Astrocyte (in vitro differentiated cells and primary cell): ENCODE results near the gene FUT1. TPM values are rescaled to one million over a fixed set of nuclear protein-coding genes. Genes with fewer than 3 reads are reported as not detected.

Experiments used
- DNase-seq: peaks from one replicate; pipeline ENCODE4 v3.0.0-alpha.2; 2010; ENCODE audit warnings: low read depth
- FAIRE-seq: peaks from 2 replicates; lab custom pipeline; 2011; peaks lifted over from hg19 to GRCh38; lab: Jason Lieb, UNC
- H2AFZ ChIP-seq: 2 replicates; pipeline ENCODE4 v1.6.0; 2012; ENCODE audit warnings: low read depth, low read length, inconsistent platforms
- H3K27ac ChIP-seq: 2 replicates; pipeline ENCODE4 v1.5.1; 2011; ENCODE audit warnings: low read depth, low read length, inconsistent platforms
- H3K27me3 ChIP-seq: 2 replicates; pipeline ENCODE4 v1.6.0; 2011; ENCODE audit warnings: low read length, inconsistent platforms; ENCODE audit not compliant: insufficient read depth
- H3K36me3 ChIP-seq: 2 replicates; pipeline ENCODE4 v1.5.1; 2011; ENCODE audit warnings: low read length, inconsistent platforms; ENCODE audit not compliant: insufficient read depth
- H3K4me1 ChIP-seq: 2 replicates; pipeline ENCODE4 v1.5.1; 2011; ENCODE audit warnings: low read length, inconsistent platforms; ENCODE audit not compliant: insufficient read depth
- H3K4me2 ChIP-seq: 2 replicates; pipeline ENCODE4 v1.6.0; 2012; ENCODE audit warnings: low read length, inconsistent platforms
- H3K4me3 ChIP-seq: 2 replicates; pipeline ENCODE4 v1.5.1; 2011; ENCODE audit warnings: low read depth, mild to moderate bottlenecking, low read length, inconsistent platforms; ENCODE audit not compliant: insufficient read depth
- H3K79me2 ChIP-seq: 2 replicates; pipeline ENCODE4 v1.6.0; 2012; ENCODE audit warnings: mild to moderate bottlenecking, low read length, inconsistent platforms; ENCODE audit not compliant: insufficient read depth
- H3K9ac ChIP-seq: 2 replicates; pipeline ENCODE4 v1.6.0; 2012; ENCODE audit warnings: mild to moderate bottlenecking, low read length, inconsistent platforms
- H3K9me3 ChIP-seq: 2 replicates; pipeline ENCODE4 v1.5.1; 2012; ENCODE audit warnings: low read depth, mild to moderate bottlenecking, low read length, inconsistent platforms; ENCODE audit not compliant: insufficient read depth
- H4K20me1 ChIP-seq: 2 replicates; pipeline ENCODE4 v1.6.0; 2012; ENCODE audit warnings: low read length, inconsistent platforms; ENCODE audit not compliant: insufficient read depth
- H3K27ac Mint-ChIP-seq: one replicate; pipeline ENCODE4 v1.8.0; 2021; ENCODE audit warnings: mild to moderate bottlenecking, mixed read lengths; ENCODE audit not compliant: unreplicated experiment
- H3K27me3 Mint-ChIP-seq: one replicate; pipeline ENCODE4 v1.8.0; 2021; ENCODE audit warnings: low read depth, mixed read lengths; ENCODE audit not compliant: unreplicated experiment
- H3K36me3 Mint-ChIP-seq: one replicate; pipeline ENCODE4 v1.8.0; 2021; ENCODE audit warnings: low read depth, mixed read lengths; ENCODE audit not compliant: unreplicated experiment
- H3K4me1 Mint-ChIP-seq: one replicate; pipeline ENCODE4 v1.8.0; 2021; ENCODE audit warnings: low read depth, mixed read lengths; ENCODE audit not compliant: unreplicated experiment
- H3K4me3 Mint-ChIP-seq: one replicate; pipeline ENCODE4 v1.8.0; 2021; ENCODE audit warnings: mild to moderate bottlenecking, moderate library complexity, mixed read lengths; ENCODE audit not compliant: unreplicated experiment
- H3K9me3 Mint-ChIP-seq: one replicate; pipeline ENCODE4 v1.8.0; 2021; ENCODE audit warnings: mild to moderate bottlenecking, mixed read lengths; ENCODE audit not compliant: unreplicated experiment
- EZH2 ChIP-seq: IDR thresholded peaks from 2 replicates; pipeline ENCODE4 v1.6.1; 2012; ENCODE audit warnings: mild to moderate bottlenecking, low read length, inconsistent platforms; ENCODE audit not compliant: insufficient read depth
- total RNA-seq: library from RNA; stranded (reverse); gene quantifications from 2 replicates; pipeline ENCODE4 v1.2.1, GENCODE V29; 2021
- TF ChIP-seq, protein P1 (sequence below): IDR thresholded peaks from 2 replicates; pipeline ENCODE4 v1.5.1; 2011; ENCODE audit warnings: low read depth, mild to moderate bottlenecking, inconsistent platforms, low read length, moderate library complexity; ENCODE audit not compliant: insufficient read depth

FUT1 gene
- total RNA-seq, 1 donor from 2014 or later = 0.91 TPM

DNA sequence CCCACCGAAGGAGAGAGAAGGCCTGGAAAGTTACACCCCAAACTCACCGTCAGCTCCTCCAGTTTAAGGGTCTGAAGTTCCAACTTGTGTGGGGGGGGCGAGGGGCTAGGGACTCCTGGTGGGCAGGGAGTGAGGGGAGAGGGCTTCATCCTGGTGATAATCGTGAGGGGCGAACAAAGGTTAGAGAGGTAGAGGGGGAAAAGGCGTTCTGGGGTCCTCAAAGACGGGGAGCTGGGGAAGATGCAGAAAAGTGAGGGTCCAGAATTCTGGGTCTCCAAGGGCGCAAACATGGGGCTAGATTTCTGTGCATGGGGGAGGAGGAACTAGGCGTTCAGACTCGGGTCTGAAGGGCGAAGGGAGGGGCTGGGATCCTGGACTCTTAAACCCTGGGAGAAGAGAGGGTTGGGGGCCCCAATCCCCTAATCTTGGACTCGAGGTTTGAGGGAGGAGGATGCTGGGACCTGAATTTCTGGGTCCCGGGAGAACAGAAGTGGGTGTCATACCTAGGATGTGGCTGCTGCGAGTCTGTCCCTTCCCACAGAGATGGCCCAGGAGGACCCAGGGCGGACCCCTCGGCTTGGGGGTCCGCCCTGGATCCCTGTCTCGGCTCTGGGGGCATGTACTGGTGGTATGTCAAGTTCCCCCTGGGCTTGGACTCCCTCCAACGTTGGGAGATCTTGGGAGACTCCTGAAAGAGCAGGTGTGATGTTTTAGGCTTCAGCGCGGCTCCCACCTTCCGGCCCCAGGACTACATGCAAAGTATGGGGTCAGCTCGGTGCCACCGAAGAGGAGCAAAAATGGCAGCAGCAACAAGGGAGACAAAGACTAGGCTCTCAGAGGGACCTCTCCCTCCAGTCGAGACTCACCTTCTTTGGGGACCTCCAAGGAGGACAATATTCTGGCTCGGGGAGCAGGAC is 37.4 kb downstream of the FUT1 start:
- Histone ChIP-seq H3K27ac (peak overlapping the region; percentile 56), H3K79me2 (no peaks in the 10 kb centered on the region), H4K20me1 (no peaks in the 10 kb centered on the region), H3K36me3 (no peaks in the 10 kb centered on the region), H3K9ac (peak overlapping the region; percentile 86), H3K27me3 (no peaks in the 10 kb centered on the region), H3K4me1 (peaks cover 24% of the 10 kb centered on the region), H2AFZ (peak overlapping the region; percentile 77), H3K4me3 (peak overlapping the region; percentile 62), H3K4me2 (peak overlapping the region; percentile 94), H3K9me3 (no peaks in the 10 kb centered on the region)
- DNase-seq (no peak), FAIRE-seq (no peak)
- TF ChIP-seq EZH2 = no peak
- TF ChIP-seq, protein P1, sequence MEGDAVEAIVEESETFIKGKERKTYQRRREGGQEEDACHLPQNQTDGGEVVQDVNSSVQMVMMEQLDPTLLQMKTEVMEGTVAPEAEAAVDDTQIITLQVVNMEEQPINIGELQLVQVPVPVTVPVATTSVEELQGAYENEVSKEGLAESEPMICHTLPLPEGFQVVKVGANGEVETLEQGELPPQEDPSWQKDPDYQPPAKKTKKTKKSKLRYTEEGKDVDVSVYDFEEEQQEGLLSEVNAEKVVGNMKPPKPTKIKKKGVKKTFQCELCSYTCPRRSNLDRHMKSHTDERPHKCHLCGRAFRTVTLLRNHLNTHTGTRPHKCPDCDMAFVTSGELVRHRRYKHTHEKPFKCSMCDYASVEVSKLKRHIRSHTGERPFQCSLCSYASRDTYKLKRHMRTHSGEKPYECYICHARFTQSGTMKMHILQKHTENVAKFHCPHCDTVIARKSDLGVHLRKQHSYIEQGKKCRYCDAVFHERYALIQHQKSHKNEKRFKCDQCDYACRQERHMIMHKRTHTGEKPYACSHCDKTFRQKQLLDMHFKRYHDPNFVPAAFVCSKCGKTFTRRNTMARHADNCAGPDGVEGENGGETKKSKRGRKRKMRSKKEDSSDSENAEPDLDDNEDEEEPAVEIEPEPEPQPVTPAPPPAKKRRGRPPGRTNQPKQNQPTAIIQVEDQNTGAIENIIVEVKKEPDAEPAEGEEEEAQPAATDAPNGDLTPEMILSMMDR = no peak
- no peaks in the 10 kb centered on the region for H3K27me3 Mint-ChIP-seq
- H3K27ac Mint-ChIP-seq = peak overlapping the region; percentile 77
- H3K4me1 Mint-ChIP-seq = peaks cover 3% of the 10 kb centered on the region
- H3K4me3 Mint-ChIP-seq = peak overlapping the region; percentile 83
- H3K9me3 Mint-ChIP-seq = no peaks in the 10 kb centered on the region
- H3K36me3 Mint-ChIP-seq = peaks cover 7% of the 10 kb centered on the region

DNA sequence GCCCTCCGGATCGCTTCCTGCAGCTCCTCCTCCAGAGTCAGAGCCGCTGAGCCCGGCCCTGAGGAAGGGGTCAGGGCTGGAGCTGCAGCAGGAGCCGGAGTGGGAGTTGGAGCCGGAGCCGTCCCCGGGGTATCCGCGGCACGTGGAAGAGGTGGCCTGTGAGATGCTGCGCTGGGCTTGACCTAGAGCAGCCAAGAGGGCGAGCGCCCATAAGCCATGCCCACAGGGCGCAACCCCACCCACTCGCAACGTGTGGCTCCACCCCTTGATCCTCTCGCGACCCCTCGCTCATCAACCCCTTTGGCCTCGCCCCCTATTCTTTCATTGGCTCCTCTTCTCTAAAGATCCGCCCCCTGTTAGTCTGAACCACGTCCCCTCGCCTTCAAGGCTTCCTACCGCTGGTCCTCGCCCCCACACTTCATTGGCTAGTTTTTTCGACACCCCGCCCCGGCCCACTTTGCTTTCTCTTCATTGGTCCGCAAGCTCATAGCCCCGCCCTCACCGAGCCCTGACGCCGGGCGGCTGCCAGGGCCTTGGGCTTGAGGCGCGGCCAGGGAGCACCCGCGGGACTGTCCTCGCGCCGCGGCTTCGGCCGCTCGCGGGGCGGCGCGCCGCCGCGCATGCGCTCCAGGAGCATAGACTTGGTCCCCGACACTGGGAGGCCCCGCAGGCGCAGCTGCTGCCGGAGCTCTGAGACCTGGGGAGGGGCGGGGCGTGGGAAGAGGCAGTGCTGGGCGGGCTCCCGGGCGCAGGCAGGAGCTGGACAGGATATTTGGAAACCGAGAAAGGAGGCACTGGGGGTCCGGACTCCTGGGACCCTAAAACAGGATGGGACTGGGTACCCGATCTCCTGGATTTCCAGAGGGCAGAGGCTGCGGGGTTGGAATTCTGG is 38.3 kb downstream of the FUT1 start:
- Mint-ChIP-seq H3K36me3 (peaks cover 10% of the 10 kb centered on the region), H3K9me3 (no peaks in the 10 kb centered on the region), H3K27me3 (no peaks in the 10 kb centered on the region), H3K27ac (peak overlapping the region; percentile 77), H3K4me3 (peak overlapping the region; percentile 90), H3K4me1 (peaks cover 3% of the 10 kb centered on the region)
- H3K4me2 ChIP-seq = peak overlapping the region; percentile 94
- FAIRE-seq = no peak
- peak overlapping the region; percentile 71 for H3K4me3 ChIP-seq
- peak overlapping the region; percentile 56 for H3K27ac ChIP-seq
- peak; percentile 97 for DNase-seq
- TF ChIP-seq, protein P1 = no peak
- TF ChIP-seq EZH2 = no peak
- peak overlapping the region; percentile 86 for H3K9ac ChIP-seq
- no peaks in the 10 kb centered on the region for H3K79me2 ChIP-seq
- H3K36me3 ChIP-seq = no peaks in the 10 kb centered on the region
- peak overlapping the region; percentile 77 for H2AFZ ChIP-seq
- no peaks in the 10 kb centered on the region for H4K20me1 ChIP-seq
- H3K27me3 ChIP-seq = no peaks in the 10 kb centered on the region
- no peaks in the 10 kb centered on the region for H3K9me3 ChIP-seq
- H3K4me1 ChIP-seq = peaks cover 24% of the 10 kb centered on the region
